H1 (cell line): Measurements from ENCODE around the gene ADK. TPM values are rescaled to one million over a fixed set of nuclear protein-coding genes. Genes with fewer than 3 reads are reported as not detected.

Experiments used
- CTCF ChIA-PET: fragments of 300-600 bp; sonication (Branson Sonifier 250); formaldehyde crosslinking; loops from one replicate; lab custom pipeline; 2021; ENCODE audit not compliant: partially characterized antibody; lab: Charles Lee
- POLR2A ChIA-PET: fragments of 300-600 bp; sonication (Branson Sonifier 250); formaldehyde crosslinking; loops from one replicate; lab custom pipeline; 2021; ENCODE audit warnings: inconsistent platforms; ENCODE audit not compliant: partially characterized antibody; lab: Charles Lee
- DNase-seq, 2 experiments: peaks; one replicate each; pipeline versions ENCODE4 v3.0.0 to v3.0.0-alpha.2; 2010 to 2022; ENCODE audit warnings: low spot score in 2 of 2, low read depth in 1 of 2, mixed read lengths in 1 of 2
- FAIRE-seq: peaks from 2 replicates; lab custom pipeline; 2011; peaks lifted over from hg19 to GRCh38; lab: Jason Lieb, UNC
- H2AFZ ChIP-seq: 2 replicates; pipeline ENCODE4 v1.8.1; 2012; ENCODE audit warnings: low read length, inconsistent platforms
- H2AK5ac ChIP-seq: 2 replicates; pipeline ENCODE4 v1.6.1; 2013; ENCODE audit warnings: low read depth, low read length
- H2BK120ac ChIP-seq: replicated peaks from 2 replicates; pipeline ENCODE3; 2013; ENCODE audit warnings: low read depth, low read length, inconsistent platforms
- H2BK12ac ChIP-seq: 2 replicates; pipeline ENCODE4 v1.6.1; 2013; ENCODE audit warnings: low read depth, low read length
- H2BK15ac ChIP-seq: 2 replicates; pipeline ENCODE4 v1.6.1; 2013; ENCODE audit warnings: low read length
- H2BK20ac ChIP-seq: 2 replicates; pipeline ENCODE4 v1.6.1; 2013; ENCODE audit warnings: low read length
- H2BK5ac ChIP-seq: 2 replicates; pipeline ENCODE4 v1.6.1; 2013; ENCODE audit warnings: low read depth, low read length
- H3K14ac ChIP-seq: 2 replicates; pipeline ENCODE4 v1.6.1; 2013; ENCODE audit warnings: inconsistent platforms; ENCODE audit not compliant: insufficient read length
- H3K18ac ChIP-seq: 2 replicates; pipeline ENCODE4 v1.6.1; 2013; ENCODE audit warnings: low read length; ENCODE audit errors: extremely low read depth
- H3K23ac ChIP-seq: 2 replicates; pipeline ENCODE4 v1.6.1; 2013; ENCODE audit warnings: inconsistent platforms; ENCODE audit not compliant: insufficient read length
- H3K23me2 ChIP-seq: 2 replicates; pipeline ENCODE4 v1.6.1; 2013; ENCODE audit warnings: low read depth, low read length
- H3K27ac ChIP-seq: 2 replicates; pipeline ENCODE4 v1.6.1; 2011; ENCODE audit warnings: low read depth, low read length, inconsistent platforms
- H3K27me3 ChIP-seq, 4 experiments: replicated peaks in 1 of 4; 1 replicate in 1 of 4; 2 replicates in 3 of 4; pipeline versions ENCODE4 v1.6.1 to v1.8.1; 2011 to 2013; ENCODE audit warnings: low read length in 3 of 4, mild to moderate bottlenecking in 3 of 4, inconsistent platforms in 2 of 4, mixed read lengths in 2 of 4, moderate library complexity in 1 of 4; ENCODE audit not compliant: control insufficient read depth in 3 of 4, insufficient read depth in 3 of 4; ENCODE audit errors: extremely low read depth in 1 of 4
- H3K36me3 ChIP-seq, 4 experiments: 2 replicates each; pipeline versions ENCODE4 v1.6.1 to v1.8.1; 2011 to 2013; ENCODE audit warnings: mild to moderate bottlenecking in 4 of 4, low read length in 3 of 4, moderate library complexity in 2 of 4, control low read depth in 1 of 4, inconsistent platforms in 1 of 4; ENCODE audit not compliant: insufficient read depth in 4 of 4, control insufficient read depth in 2 of 4
- H3K4ac ChIP-seq: replicated peaks from 2 replicates; pipeline ENCODE3; 2013; ENCODE audit warnings: low read length, low read depth, mixed read lengths, inconsistent platforms; ENCODE audit not compliant: insufficient read length
- H3K4me1 ChIP-seq, 4 experiments: replicated peaks in 1 of 4; 1 replicate in 1 of 4; 2 replicates in 3 of 4; pipeline versions ENCODE4 v1.6.1 to v1.8.1; 2011 to 2013; ENCODE audit warnings: low read length in 3 of 4, inconsistent platforms in 2 of 4, mixed read lengths in 1 of 4; ENCODE audit not compliant: insufficient read depth in 4 of 4, control insufficient read depth in 3 of 4
- H3K4me2 ChIP-seq, 2 experiments: 2 replicates each; pipeline versions ENCODE4 v1.6.1 to v1.8.1; 2011 to 2013; ENCODE audit warnings: low read depth in 2 of 2, low read length in 2 of 2, control low read depth in 1 of 2, inconsistent platforms in 1 of 2, mild to moderate bottlenecking in 1 of 2; ENCODE audit not compliant: insufficient read depth in 1 of 2
- H3K4me3 ChIP-seq, 4 experiments: fragments of 200-600, 300-600 bp in 1 of 4; sonication (generic), shearing (Covaris generic), sonication (Bioruptor Twin) in 1 of 4; 2 replicates each; pipeline versions ENCODE4 v1.5.1 to v1.8.1; 2011 to 2016; ENCODE audit warnings: low read length in 4 of 4, low read depth in 3 of 4, control low read depth in 2 of 4, inconsistent platforms in 2 of 4, mild to moderate bottlenecking in 2 of 4, mixed read lengths in 1 of 4, moderate library complexity in 1 of 4; ENCODE audit not compliant: insufficient read depth in 2 of 4; ENCODE audit errors: extremely low read depth in 1 of 4
- H3K56ac ChIP-seq: replicated peaks from 2 replicates; pipeline ENCODE3; 2013; ENCODE audit warnings: low read depth, mild to moderate bottlenecking, mixed read lengths, low read length, inconsistent platforms; ENCODE audit not compliant: insufficient read length
- H3K79me1 ChIP-seq: 2 replicates; pipeline ENCODE4 v1.6.1; 2013; ENCODE audit warnings: low read depth, low read length, control low read depth
- H3K79me2 ChIP-seq, 2 experiments: 2 replicates each; pipeline versions ENCODE4 v1.6.1 to v1.8.1; 2012 to 2013; ENCODE audit warnings: low read length in 2 of 2, mild to moderate bottlenecking in 2 of 2, inconsistent platforms in 1 of 2; ENCODE audit not compliant: insufficient read depth in 2 of 2, control insufficient read depth in 1 of 2
- H3K9ac ChIP-seq, 4 experiments: replicated peaks in 1 of 4; 1 replicate in 1 of 4; 2 replicates in 3 of 4; pipeline versions ENCODE4 v1.6.1 to v1.8.1; 2011 to 2013; ENCODE audit warnings: low read depth in 3 of 4, low read length in 3 of 4, control low read depth in 2 of 4, mild to moderate bottlenecking in 2 of 4, moderate library complexity in 2 of 4, inconsistent platforms in 1 of 4; ENCODE audit errors: extremely low read depth in 1 of 4
- H3K9me3 ChIP-seq, 2 experiments: 2 replicates each; pipeline versions ENCODE4 v1.6.1 to v1.8.1; 2012 to 2013; ENCODE audit warnings: mild to moderate bottlenecking in 2 of 2, moderate library complexity in 2 of 2, control low read depth in 1 of 2, inconsistent platforms in 1 of 2, low read depth in 1 of 2, low read length in 1 of 2, mixed read lengths in 1 of 2; ENCODE audit not compliant: insufficient read depth in 2 of 2
- H4K20me1 ChIP-seq, 2 experiments: replicated peaks in 1 of 2; 2 replicates each; pipeline versions ENCODE3 to v1.8.1; 2011 to 2013; ENCODE audit warnings: inconsistent platforms in 2 of 2, low read length in 2 of 2, mild to moderate bottlenecking in 1 of 2; ENCODE audit not compliant: insufficient read depth in 2 of 2, control insufficient read depth in 1 of 2
- H4K5ac ChIP-seq: 2 replicates; pipeline ENCODE4 v1.6.1; 2013; ENCODE audit warnings: low read length, low read depth, mixed read lengths, inconsistent platforms; ENCODE audit not compliant: insufficient read length
- H4K8ac ChIP-seq: 2 replicates; pipeline ENCODE4 v1.8.0; 2013; ENCODE audit warnings: mild to moderate bottlenecking, moderate library complexity, low read length, inconsistent platforms; ENCODE audit not compliant: insufficient read depth; ENCODE audit errors: extremely low read depth
- H4K91ac ChIP-seq: replicated peaks from 2 replicates; pipeline ENCODE3; 2013; ENCODE audit warnings: low read length, mixed read lengths, inconsistent platforms; ENCODE audit not compliant: insufficient read length
- ASH2L ChIP-seq: fragments of 200-600, 300-600 bp; sonication (generic); IDR thresholded peaks from one replicate; pipeline ENCODE4 v1.7.1; 2017; ENCODE audit warnings: low read length
- BACH1 ChIP-seq: IDR thresholded peaks from 2 replicates; pipeline ENCODE4 v1.6.1; 2012; ENCODE audit warnings: low read length, improper control_type of control experiment
- CBX8 ChIP-seq: fragments of 300-800, 300-1000 bp; sonication (generic); IDR thresholded peaks from 2 replicates; pipeline ENCODE4 v1.7.1; 2016; ENCODE audit warnings: low read depth, low read length, borderline replicate concordance
- CHD1 ChIP-seq: IDR thresholded peaks from 2 replicates; pipeline ENCODE4 v1.6.1; 2012; ENCODE audit warnings: low read depth, low read length, improper control_type of control experiment
- CHD2 ChIP-seq: IDR thresholded peaks from 2 replicates; pipeline ENCODE4 v1.6.1; 2012; ENCODE audit warnings: low read length, improper control_type of control experiment
- WGBS, 2 experiments: shearing (Covaris generic) in 1 of 2; methylation state at CpG; one replicate each; pipeline versions ENCODE4 v1.1.6 to v1.1.7; 2013 to 2015; ENCODE audit warnings: low lambda C conversion rate in 2 of 2, mixed read lengths in 2 of 2, inconsistent platforms in 1 of 2, low coverage in 1 of 2, missing lambda C conversion rate in 1 of 2; ENCODE audit not compliant: insufficient replicate concordance in 2 of 2, insufficient coverage in 1 of 2, insufficient read length in 1 of 2; ENCODE audit errors: extremely low coverage in 1 of 2, missing lambda C conversion rate in 1 of 2; 5-methylcytosine and 5-hydroxymethylcytosine counted together
- polyA plus RNA-seq, 7 experiments: library from polyadenylated mRNA; depleted of rRNA in 3 of 7; stranded (reverse) in 5 of 7; unstranded in 2 of 7; fragments of >200 nt in 5 of 7; fragments of 200-250 nt in 2 of 7; gene quantifications; 1 replicate in 5 of 7; 2 replicates in 1 of 7; 4 replicates in 1 of 7; pipeline versions ENCODE4 v1.2.1 to v1.2.3, GENCODE V29; 2011 to 2013; ENCODE audit warnings: missing spikeins in 2 of 7, mixed read lengths in 2 of 7
- total RNA-seq: library from RNA; stranded (reverse); fragmentation: NEBNext Ultra II Directional; extraction: Animal tissue kit (Norgen Biotek cat#: 25700); gene quantifications from 2 replicates; pipeline ENCODE4 v1.2.1, GENCODE V29; 2021
- TF ChIP-seq, protein P1 (sequence below): IDR thresholded peaks from 2 replicates; pipeline ENCODE4 v1.6.1; 2011; ENCODE audit warnings: low read length, improper control_type of control experiment
- TF ChIP-seq, protein P2 (sequence below): IDR thresholded peaks from 2 replicates; pipeline ENCODE4 v1.6.1; 2011; ENCODE audit warnings: low read depth, mild to moderate bottlenecking, low read length; ENCODE audit not compliant: insufficient read depth

Gene ADK
- total and polyA plus RNA-seq, 2 of the 8 experiments (the other 6 are each of a cell fraction or from before 2014, with no cell fraction given) = 12.3 to 42.4 TPM

DNA sequence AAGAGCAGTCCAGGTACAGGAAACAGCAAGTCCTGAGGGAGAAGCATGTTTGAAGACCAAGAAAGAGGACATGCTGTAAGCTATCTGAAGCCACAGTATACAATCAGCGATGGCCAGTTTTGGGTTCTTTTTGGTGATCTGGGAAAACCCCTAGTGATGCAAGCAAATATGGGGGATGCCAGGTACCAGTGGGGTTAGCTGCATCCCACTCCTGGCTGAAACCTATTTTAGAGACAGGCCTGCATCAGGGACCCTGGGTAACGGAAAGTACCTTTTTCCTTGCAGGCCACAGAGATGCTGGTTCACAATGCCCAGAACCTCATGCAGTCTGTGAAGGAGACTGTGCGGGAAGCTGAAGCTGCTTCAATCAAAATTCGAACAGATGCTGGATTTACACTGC, 33.3 kb upstream of the ADK start:
- Histone ChIP-seq H3K56ac (no peak overlapping the region), H3K14ac (no peak overlapping the region), H2BK12ac (no peak overlapping the region), H2BK15ac (no peak overlapping the region), H3K4me2 (no peak overlapping the region), H3K4me3 (no peak overlapping the region), H3K27me3 (no peaks in the 10 kb centered on the region), H3K4ac (no peak overlapping the region), H3K79me2 (no peaks in the 10 kb centered on the region), H3K79me1 (no peaks in the 10 kb centered on the region), H4K91ac (no peak overlapping the region), H3K36me3 (peaks cover 36 to 98% (median 73%) of the 10 kb centered on the region in 4 experiments), H2AK5ac (no peak overlapping the region), H2BK120ac (no peak overlapping the region), H3K23me2 (no peaks in the 10 kb centered on the region; the same call in 1 of the 2 replicates), H3K23ac (no peak overlapping the region), H4K20me1 (peaks cover 0 to 8% of the 10 kb centered on the region in 2 experiments), H4K8ac (no peak overlapping the region), H3K4me1 (no peaks in the 10 kb centered on the region), H3K9me3 (no peaks in the 10 kb centered on the region), H2BK20ac (no peak overlapping the region), H2AFZ (no peak overlapping the region), H3K18ac (no peak overlapping the region), H3K9ac (no peak overlapping the region), H4K5ac (no peak overlapping the region), H2BK5ac (no peak overlapping the region), H3K27ac (no peak overlapping the region)
- ChIA-PET POLR2A (interaction anchor here (0.6 to 2.1 kb wide), 6 partner anchors 9 to 1107 kb away, joined by 3 to 9 read pairs (median 4); no protein-coding TSS in a partner anchor), CTCF (interaction anchor here (0.5 to 1.5 kb wide), 3 partner anchors 160 to 902 kb away, joined by 3 to 4 read pairs (median 3); no protein-coding TSS in a partner anchor)
- 91% methylated on average over 4 of the region's 4 CpGs; no CpG with 5 or more reads in 1 of the 2 experiments for WGBS, 2 experiments
- no peak for FAIRE-seq
- TF ChIP-seq CHD1 (no peak), CBX8 (no peak), CHD2 (no peak), ASH2L (no peak), BACH1 (no peak)
- TF ChIP-seq, protein P1, sequence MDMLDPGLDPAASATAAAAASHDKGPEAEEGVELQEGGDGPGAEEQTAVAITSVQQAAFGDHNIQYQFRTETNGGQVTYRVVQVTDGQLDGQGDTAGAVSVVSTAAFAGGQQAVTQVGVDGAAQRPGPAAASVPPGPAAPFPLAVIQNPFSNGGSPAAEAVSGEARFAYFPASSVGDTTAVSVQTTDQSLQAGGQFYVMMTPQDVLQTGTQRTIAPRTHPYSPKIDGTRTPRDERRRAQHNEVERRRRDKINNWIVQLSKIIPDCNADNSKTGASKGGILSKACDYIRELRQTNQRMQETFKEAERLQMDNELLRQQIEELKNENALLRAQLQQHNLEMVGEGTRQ = no peak
- TF ChIP-seq, protein P2, sequence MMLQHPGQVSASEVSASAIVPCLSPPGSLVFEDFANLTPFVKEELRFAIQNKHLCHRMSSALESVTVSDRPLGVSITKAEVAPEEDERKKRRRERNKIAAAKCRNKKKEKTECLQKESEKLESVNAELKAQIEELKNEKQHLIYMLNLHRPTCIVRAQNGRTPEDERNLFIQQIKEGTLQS = no peak
- DNase-seq = no peak
